IPS DF 6.9 (cell line): ENCODE measurements around the gene PITPNB.
A peak's percentile ranks its signal among the peaks of the same experiment; 100 is the strongest.

Source experiments
- DNase-seq: peaks from one replicate; pipeline ENCODE4 v3.0.0-alpha.2; 2013; ENCODE audit warnings: low read depth, low spot score
- H3K27ac ChIP-seq: one replicate; pipeline ENCODE4 v1.5.1; 2013; ENCODE audit warnings: low read length, control low read depth
- H3K27me3 ChIP-seq: 2 replicates; pipeline ENCODE4 v1.6.1; 2013; ENCODE audit warnings: mild to moderate bottlenecking, low read length; ENCODE audit not compliant: control insufficient read depth, insufficient read depth
- H3K36me3 ChIP-seq: 2 replicates; pipeline ENCODE4 v1.6.1; 2013; ENCODE audit warnings: low read length; ENCODE audit not compliant: control insufficient read depth, insufficient read depth
- H3K4me1 ChIP-seq: 2 replicates; pipeline ENCODE4 v1.6.1; 2013; ENCODE audit warnings: low read length; ENCODE audit not compliant: control insufficient read depth, insufficient read depth
- H3K4me3 ChIP-seq: 2 replicates; pipeline ENCODE4 v1.5.1; 2013; ENCODE audit warnings: mild to moderate bottlenecking, low read length
- H3K9me3 ChIP-seq: 2 replicates; pipeline ENCODE4 v1.6.1; 2013; ENCODE audit warnings: low read length, inconsistent platforms; ENCODE audit not compliant: control insufficient read depth, insufficient read depth
- WGBS: extraction: QIAGEN DNeasy Blood & Tissue Kit; methylation state at CpG from one replicate; pipeline ENCODE4 v1.1.7; 2013; ENCODE audit warnings: mixed read lengths, missing lambda C conversion rate; ENCODE audit not compliant: insufficient read length, insufficient coverage; 5-methylcytosine and 5-hydroxymethylcytosine counted together

PITPNB gene

DNA sequence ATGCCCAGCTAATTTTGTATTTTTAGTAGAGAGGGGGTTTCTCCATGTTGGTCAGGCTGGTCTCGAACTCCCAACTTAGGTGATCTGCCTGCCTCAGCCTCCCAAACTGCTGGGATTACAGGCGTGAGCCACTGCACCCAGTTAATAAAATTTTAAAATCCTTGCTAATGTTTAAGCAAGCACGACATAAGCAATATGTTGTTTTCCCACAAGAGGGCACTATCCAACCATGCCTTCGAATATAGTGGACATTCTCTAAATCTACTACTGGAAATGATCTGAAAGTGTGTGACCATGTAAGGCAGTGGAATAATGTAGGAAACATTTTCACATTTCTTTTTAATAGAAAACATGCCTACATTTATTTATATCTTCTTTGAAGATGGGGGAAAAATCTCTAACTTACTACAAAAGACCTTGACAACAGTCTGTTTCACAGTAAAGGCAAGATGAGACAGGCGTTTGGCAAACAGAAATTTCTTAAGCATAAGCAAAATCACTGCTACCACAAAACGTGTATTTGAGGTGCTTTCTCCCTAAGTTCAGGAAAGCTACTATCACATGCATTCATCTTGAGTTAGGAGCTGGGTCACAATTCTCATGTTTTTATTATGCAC, 38.2 kb downstream of the PITPNB start:
- H3K4me1 ChIP-seq: peaks cover 4% of the 10 kb centered on the region
- no CpG with 5 or more reads among the region's 6 CpGs for WGBS
- no peak overlapping the region for H3K4me3 ChIP-seq
- no peak overlapping the region for H3K27ac ChIP-seq
- no peaks in the 10 kb centered on the region for H3K36me3 ChIP-seq
- H3K9me3 ChIP-seq: no peaks in the 10 kb centered on the region
- no peaks in the 10 kb centered on the region for H3K27me3 ChIP-seq
- DNase-seq: peak; percentile 39

DNA sequence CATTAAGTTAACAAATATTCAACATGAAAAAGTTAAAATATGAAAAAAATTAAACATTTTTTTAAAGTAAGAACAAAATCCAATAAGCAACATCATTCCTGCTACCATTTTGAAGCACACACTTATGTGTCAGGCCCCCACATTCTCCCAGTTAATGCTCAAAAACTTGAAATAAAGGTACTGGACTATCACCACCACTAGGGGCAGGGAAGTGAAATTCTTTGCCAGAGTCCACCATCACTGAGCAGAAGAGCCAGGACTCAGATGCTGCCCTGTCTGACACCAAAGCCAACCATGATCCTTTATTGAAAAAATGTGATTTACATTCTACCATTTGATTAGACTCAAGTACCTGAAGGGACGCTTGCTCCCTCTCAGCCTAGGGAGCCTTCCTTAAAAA, 39.1 kb downstream of the PITPNB start:
- no CpG with 5 or more reads among the region's 1 CpG for WGBS
- H3K4me1 ChIP-seq: peaks cover 4% of the 10 kb centered on the region
- no peak overlapping the region for H3K27ac ChIP-seq
- H3K27me3 ChIP-seq: no peaks in the 10 kb centered on the region
- peak; percentile 33 for DNase-seq
- no peaks in the 10 kb centered on the region for H3K36me3 ChIP-seq
- no peaks in the 10 kb centered on the region for H3K9me3 ChIP-seq
- H3K4me3 ChIP-seq: no peak overlapping the region

DNA sequence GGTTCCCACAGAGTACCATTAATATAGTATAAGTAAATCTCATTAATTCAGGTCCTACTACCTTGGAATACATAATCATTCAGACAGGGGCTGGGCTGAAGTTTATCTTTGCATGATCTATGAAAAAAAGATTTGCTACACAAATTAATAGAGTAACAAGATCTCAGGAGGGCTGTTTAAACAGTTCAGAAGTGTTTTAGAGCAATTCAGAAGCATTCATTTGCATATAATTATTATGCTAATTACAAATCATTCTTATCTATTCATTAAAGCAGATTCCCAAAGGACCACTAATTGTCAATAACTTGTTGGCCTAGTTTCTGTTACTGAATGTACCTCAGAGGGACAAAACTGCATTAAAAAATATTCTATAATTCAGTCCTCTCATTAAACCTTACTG, 40.5 kb downstream of the PITPNB start:
- H3K27me3 ChIP-seq: no peaks in the 10 kb centered on the region
- peaks cover 2% of the 10 kb centered on the region; the same call in 1 of the 2 replicates for H3K36me3 ChIP-seq
- no peak overlapping the region for H3K27ac ChIP-seq
- no peak for DNase-seq
- H3K4me1 ChIP-seq: peaks cover 2% of the 10 kb centered on the region; the same call in 1 of the 2 replicates
- no peaks in the 10 kb centered on the region for H3K9me3 ChIP-seq
- no peak overlapping the region for H3K4me3 ChIP-seq

DNA sequence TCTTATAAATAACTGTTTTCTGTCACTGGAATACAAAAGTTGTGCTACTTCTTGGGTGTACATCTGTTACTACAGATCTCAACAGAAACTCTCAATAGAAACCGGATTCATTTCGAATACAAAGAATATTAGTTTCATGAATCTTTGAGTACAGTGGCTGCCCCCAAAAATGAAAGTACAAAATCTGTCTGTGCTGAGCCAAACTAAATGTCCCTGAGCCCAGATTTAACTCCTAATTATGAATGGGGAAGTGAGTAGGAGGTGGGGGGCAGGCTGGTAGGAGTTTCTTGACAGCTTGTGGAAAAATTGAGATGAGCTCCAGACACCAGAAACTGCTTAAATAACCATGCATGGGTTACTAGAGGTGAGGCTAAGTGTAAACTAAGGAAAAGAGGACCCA, 41.6 kb downstream of the PITPNB start:
- no peak for DNase-seq
- H3K36me3 ChIP-seq: peaks cover 4% of the 10 kb centered on the region; the same call in 1 of the 2 replicates
- no peaks in the 10 kb centered on the region for H3K9me3 ChIP-seq
- peaks cover 2% of the 10 kb centered on the region; the same call in 1 of the 2 replicates for H3K4me1 ChIP-seq
- WGBS: no CpG with 5 or more reads among the region's 2 CpGs
- H3K27me3 ChIP-seq: no peaks in the 10 kb centered on the region
- no peak overlapping the region for H3K4me3 ChIP-seq
- H3K27ac ChIP-seq: no peak overlapping the region

DNA sequence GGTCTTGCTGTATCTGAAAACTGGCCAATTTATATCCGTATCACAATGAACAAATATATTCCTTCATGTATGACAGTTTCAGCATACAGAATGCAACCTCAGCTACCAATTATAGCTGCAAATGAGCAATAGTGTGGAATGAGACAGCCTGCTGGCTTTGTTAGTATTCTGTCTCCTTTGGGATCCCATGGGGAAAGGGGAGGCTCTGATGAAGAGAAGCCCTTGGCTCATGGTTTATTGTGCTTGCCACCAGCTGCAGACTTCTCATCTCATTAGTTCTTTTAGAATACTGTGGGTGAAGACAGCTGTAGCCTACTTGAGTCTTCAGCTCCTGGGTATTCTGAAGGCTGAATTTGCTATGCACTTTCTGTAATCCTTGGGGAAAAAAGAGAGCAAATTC, 42.4 kb downstream of the PITPNB start:
- Histone ChIP-seq H3K4me3 (no peak overlapping the region), H3K9me3 (no peaks in the 10 kb centered on the region), H3K36me3 (peaks cover 4% of the 10 kb centered on the region; the same call in 1 of the 2 replicates), H3K27ac (no peak overlapping the region), H3K4me1 (peaks cover 2% of the 10 kb centered on the region; the same call in 1 of the 2 replicates), H3K27me3 (no peaks in the 10 kb centered on the region)
- DNase-seq: no peak
- no CpG with 5 or more reads among the region's 1 CpG for WGBS

DNA sequence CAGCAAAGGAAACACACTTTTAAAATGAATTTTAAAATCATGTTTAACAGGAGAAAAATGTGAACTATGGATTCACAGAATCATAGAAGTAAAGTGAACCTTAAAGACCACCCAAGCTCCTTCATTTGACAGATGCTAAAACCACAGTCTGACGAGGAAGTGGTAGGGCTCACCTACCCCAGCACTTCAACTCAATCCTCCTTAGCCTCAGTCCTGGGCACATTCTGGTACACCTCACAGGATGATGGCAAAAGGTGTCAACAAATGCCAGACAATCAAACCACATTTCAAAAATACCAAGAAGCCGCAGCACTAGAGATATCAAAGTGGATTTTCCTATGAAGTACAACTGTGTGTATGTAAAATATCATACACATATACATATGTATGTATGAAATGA, 43.1 kb downstream of the PITPNB start:
- Histone ChIP-seq H3K36me3 (peaks cover 4% of the 10 kb centered on the region; the same call in 1 of the 2 replicates), H3K27ac (no peak overlapping the region)
- WGBS: no CpG with 5 or more reads among the region's 2 CpGs

DNA sequence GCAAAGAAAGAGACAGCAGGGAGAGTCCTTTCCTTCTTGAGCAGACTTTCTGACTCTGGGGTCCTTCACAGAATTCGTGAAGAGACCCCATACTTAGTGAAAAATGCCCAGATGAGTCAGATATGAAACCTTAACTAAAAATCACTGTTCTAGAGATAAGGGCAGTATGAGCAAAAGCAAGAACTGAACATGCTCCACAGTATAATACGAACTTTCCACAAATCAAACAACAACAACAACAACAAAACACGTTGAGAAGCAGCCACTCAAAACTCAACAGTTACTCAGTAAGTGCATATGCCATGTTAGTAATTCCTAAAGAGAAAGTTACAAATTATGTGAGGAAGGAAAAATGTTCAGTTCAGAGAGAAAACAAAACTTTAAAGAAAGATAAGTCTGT, 44.3 kb downstream of the PITPNB start:
- Histone ChIP-seq H3K9me3 (no peaks in the 10 kb centered on the region), H3K27ac (no peak overlapping the region), H3K27me3 (no peaks in the 10 kb centered on the region), H3K36me3 (peaks cover 4% of the 10 kb centered on the region; the same call in 1 of the 2 replicates), H3K4me3 (no peak overlapping the region), H3K4me1 (peaks cover 2% of the 10 kb centered on the region; the same call in 1 of the 2 replicates)
- WGBS: no CpG with 5 or more reads among the region's 3 CpGs
- DNase-seq: no peak

More for the DNA sequence above, 43.1 kb downstream of the PITPNB start:
- Histone ChIP-seq H3K27me3 (no peaks in the 10 kb centered on the region), H3K4me1 (peaks cover 2% of the 10 kb centered on the region; the same call in 1 of the 2 replicates), H3K4me3 (no peak overlapping the region), H3K9me3 (no peaks in the 10 kb centered on the region)
- DNase-seq: no peak

DNA sequence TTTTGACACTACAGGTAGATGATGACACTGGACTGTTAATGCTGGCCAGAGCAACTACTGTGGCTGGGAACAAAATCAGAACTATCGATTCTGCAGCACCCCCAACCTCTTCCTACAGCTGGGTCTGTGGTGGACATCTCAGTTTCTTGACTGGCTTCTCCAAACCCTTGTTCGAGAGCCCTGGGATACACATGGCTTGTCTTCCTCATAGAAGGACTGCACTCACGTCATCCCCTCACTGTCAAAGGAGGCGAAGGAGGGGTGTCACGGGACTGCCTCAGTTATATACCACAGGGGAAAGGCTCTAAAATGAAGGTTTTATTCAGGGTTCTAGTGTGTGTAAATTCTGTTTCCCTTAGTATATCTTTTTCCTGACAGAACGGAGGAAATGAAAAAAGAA, 44.9 kb downstream of the PITPNB start:
- WGBS: no CpG with 5 or more reads among the region's 6 CpGs
- Histone ChIP-seq H3K27ac (no peak overlapping the region), H3K36me3 (peaks cover 4% of the 10 kb centered on the region; the same call in 1 of the 2 replicates), H3K4me3 (no peak overlapping the region), H3K4me1 (peaks cover 1% of the 10 kb centered on the region; the same call in 1 of the 2 replicates), H3K9me3 (no peaks in the 10 kb centered on the region), H3K27me3 (no peaks in the 10 kb centered on the region)
- DNase-seq: no peak

DNA sequence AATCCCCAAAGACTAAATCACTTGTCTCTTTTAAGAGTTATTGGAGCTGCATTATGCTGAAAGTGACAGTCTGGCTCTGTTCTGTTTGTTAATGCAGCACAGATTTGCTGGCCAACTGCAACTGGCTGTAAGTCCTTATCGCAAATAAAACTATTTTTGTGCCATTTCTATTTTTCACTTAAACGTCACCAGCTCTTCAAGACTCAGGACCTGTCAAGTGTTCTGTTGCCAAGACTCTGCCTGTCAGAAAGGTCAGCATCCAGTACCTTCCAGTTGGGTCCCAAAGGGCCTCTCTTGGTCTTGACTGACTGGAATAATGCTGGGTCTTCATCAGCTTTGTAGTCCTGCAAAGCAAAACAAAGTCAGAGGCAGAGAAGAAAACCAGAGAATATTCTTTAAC, 45.6 kb downstream of the PITPNB start:
- Histone ChIP-seq H3K4me1 (no peaks in the 10 kb centered on the region), H3K36me3 (peaks cover 4% of the 10 kb centered on the region; the same call in 1 of the 2 replicates), H3K4me3 (no peak overlapping the region), H3K27me3 (no peaks in the 10 kb centered on the region), H3K27ac (no peak overlapping the region), H3K9me3 (no peaks in the 10 kb centered on the region)
- no peak for DNase-seq
- no CpG with 5 or more reads among the region's 2 CpGs for WGBS

DNA sequence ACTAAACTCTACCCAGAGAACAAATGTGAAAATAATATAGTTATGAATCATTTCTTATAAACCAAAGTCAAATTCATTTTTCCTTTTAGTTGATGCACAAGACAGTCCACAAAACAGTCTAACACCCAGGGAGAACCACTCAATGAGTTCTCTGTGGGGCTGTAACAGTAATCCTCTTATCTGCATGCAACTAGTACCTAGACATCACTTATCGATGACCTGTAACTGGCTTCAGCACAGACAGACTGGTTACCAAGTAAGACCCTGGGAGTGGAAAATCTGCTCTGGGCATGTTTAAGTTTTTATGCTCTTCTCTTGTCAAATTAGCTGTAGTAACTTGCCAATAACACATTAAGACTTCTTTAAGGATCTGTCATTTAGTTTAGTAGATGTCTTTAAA, 46.6 kb downstream of the PITPNB start:
- no peak overlapping the region for H3K27ac ChIP-seq
- peaks cover 4% of the 10 kb centered on the region; the same call in 1 of the 2 replicates for H3K36me3 ChIP-seq
- DNase-seq: no peak
- no peaks in the 10 kb centered on the region for H3K27me3 ChIP-seq
- no CpG with 5 or more reads among the region's 1 CpG for WGBS
- H3K4me3 ChIP-seq: no peak overlapping the region
- H3K4me1 ChIP-seq: no peaks in the 10 kb centered on the region
- H3K9me3 ChIP-seq: no peaks in the 10 kb centered on the region
